Naive thymus-derived CD8-positive, alpha-beta T cell (primary cell): ENCODE data around the gene CCL17. TPM values are rescaled to one million over a fixed set of nuclear protein-coding genes. Genes with fewer than 3 reads are reported as not detected.
"Not testable (repeated sequence)": the region's sequence is repeated elsewhere in the genome, so short reads cannot be mapped to it uniquely, and the experiment has no call there.

ENCODE experiments used
- ATAC-seq, 2 donors: fragments of 150-1000 bp; cut with Tn5 transposase in 1 of 2; sonication (Bioruptor Pico), chemical (Tn5 transposase) in 1 of 2; 1 replicate in 1 of 2; 2 replicates in 1 of 2; pipeline ENCODE4 v1.10.0; 2021; ENCODE audit warnings: mild to moderate bottlenecking in 2 of 2, moderate library complexity in 2 of 2
- POLR2A ChIA-PET: fragments of 350-600 bp; sonication (Branson Sonifier 250); formaldehyde crosslinking; loops from one replicate; lab custom pipeline; 2021; ENCODE audit warnings: antibody characterized with exemption; lab: Charles Lee
- DNase-seq, 10 donors: peaks; one replicate each; pipeline versions ENCODE4 v3.0.0 to v3.0.0-alpha.2; 2020 to 2022
- H3K27ac Mint-ChIP-seq, 10 donors: one replicate each; pipeline ENCODE4 v1.8.0; 2020 to 2022; ENCODE audit warnings: mild to moderate bottlenecking in 10 of 10, mixed read lengths in 10 of 10, moderate library complexity in 4 of 10, inconsistent platforms in 1 of 10
- H3K27me3 Mint-ChIP-seq, 5 donors: one replicate each; pipeline ENCODE4 v1.8.0; 2021 to 2022; ENCODE audit warnings: mixed read lengths in 5 of 5
- H3K36me3 Mint-ChIP-seq, 3 donors: one replicate each; pipeline ENCODE4 v1.8.0; 2020 to 2022; ENCODE audit warnings: mixed read lengths in 3 of 3, mild to moderate bottlenecking in 2 of 3, inconsistent platforms in 1 of 3
- H3K4me1 Mint-ChIP-seq, 4 donors: one replicate each; pipeline ENCODE4 v1.8.0; 2021 to 2022; ENCODE audit warnings: mixed read lengths in 4 of 4
- H3K4me3 Mint-ChIP-seq, 10 donors: one replicate each; pipeline ENCODE4 v1.8.0; 2020 to 2022; ENCODE audit warnings: mild to moderate bottlenecking in 10 of 10, mixed read lengths in 10 of 10, moderate library complexity in 6 of 10, inconsistent platforms in 1 of 10
- H3K9me3 Mint-ChIP-seq, 9 donors: one replicate each; pipeline ENCODE4 v1.8.0; 2020 to 2022; ENCODE audit warnings: mixed read lengths in 9 of 9, mild to moderate bottlenecking in 3 of 9, inconsistent platforms in 1 of 9, moderate library complexity in 1 of 9
- polyA plus RNA-seq, 3 donors: library from polyadenylated mRNA; unstranded; fragments of 300-500 nt; fragmentation: Illumina TruSeq; gene quantifications; one replicate each; pipeline ENCODE4 v1.2.3, GENCODE V29; 2021
- total RNA-seq, 8 experiments: library from RNA in 2 of 8; stranded (reverse) in 2 of 8; gene quantifications; one replicate each; pipeline ENCODE4 v1.2.3 and lab custom pipeline; 2021 to 2026

The CCL17 gene
- total and polyA plus RNA-seq, 5 experiments from 2014 or later = not detected

GRCh38 chr16:57430955-57431354 lies 26.4 kb downstream of the CCL17 start:
- H3K27ac Mint-ChIP-seq = peak overlapping the region; percentile 56 to 92 (median 82)

GRCh38 chr16:57432505-57432904 lies 27.9 kb downstream of the CCL17 start:
- H3K27ac Mint-ChIP-seq = peak overlapping the region; percentile 73 to 94 (median 91)
- no peaks in the 10 kb centered on the region for H3K9me3 Mint-ChIP-seq
- POLR2A ChIA-PET = interaction anchor here (0.6 to 3.1 kb wide), 9 partner anchors 8 to 310 kb away, joined by 3 to 23 read pairs (median 5); partner anchors contain the start of genes CIAPIN1, COQ9 and POLR2C
- H3K36me3 Mint-ChIP-seq = peaks cover 7 to 79% (median 37%) of the 10 kb centered on the region in 3 donors
- H3K4me3 Mint-ChIP-seq = peak overlapping the region in 6 of 10 donors; percentile 36 to 78 (median 67)
- DNase-seq (no peak), ATAC-seq (no peak)
- peaks cover 21 to 50% (median 33%) of the 10 kb centered on the region in 4 donors for H3K4me1 Mint-ChIP-seq
- H3K27me3 Mint-ChIP-seq = no peaks in the 10 kb centered on the region

More at GRCh38 chr16:57430955-57431354, 26.4 kb downstream of the CCL17 start:
- Mint-ChIP-seq H3K36me3 (peaks cover 8 to 75% (median 35%) of the 10 kb centered on the region in 3 donors), H3K4me3 (no peak overlapping the region), H3K9me3 (no peaks in the 10 kb centered on the region), H3K27me3 (no peaks in the 10 kb centered on the region), H3K4me1 (peaks cover 21 to 44% (median 35%) of the 10 kb centered on the region in 4 donors)
- ATAC-seq = no peak
- POLR2A ChIA-PET = no interaction called here
- DNase-seq = no peak

GRCh38 chr16:57432989-57433388 lies 28.4 kb downstream of the CCL17 start:
- POLR2A ChIA-PET = interaction anchor here (0.7 to 3.1 kb wide), 9 partner anchors 9 to 134 kb away, joined by 3 to 23 read pairs (median 5); partner anchors contain the start of genes CIAPIN1, COQ9 and POLR2C
- peak overlapping the region; percentile 73 to 94 (median 90) for H3K27ac Mint-ChIP-seq
- H3K4me1 Mint-ChIP-seq = peaks cover 21 to 50% (median 31%) of the 10 kb centered on the region in 4 donors
- H3K4me3 Mint-ChIP-seq = peak overlapping the region; percentile 32 to 79 (median 67)
- peaks cover 3 to 79% (median 34%) of the 10 kb centered on the region in 3 donors for H3K36me3 Mint-ChIP-seq
- ATAC-seq (peak; percentile 43 to 60), DNase-seq (peak in 2 of 10 donors; percentile 17 to 22)
- no peaks in the 10 kb centered on the region for H3K27me3 Mint-ChIP-seq
- no peaks in the 10 kb centered on the region for H3K9me3 Mint-ChIP-seq

GRCh38 chr16:57434003-57434402 lies 29.4 kb downstream of the CCL17 start:
- Mint-ChIP-seq H3K4me1 (peaks cover 23 to 52% (median 35%) of the 10 kb centered on the region in 4 donors), H3K4me3 (peak overlapping the region in 9 of 10 donors; percentile 23 to 78 (median 68)), H3K36me3 (peaks cover 12 to 79% (median 41%) of the 10 kb centered on the region in 3 donors), H3K27ac (peak overlapping the region; percentile 84 to 94 (median 90)), H3K9me3 (no peaks in the 10 kb centered on the region), H3K27me3 (no peaks in the 10 kb centered on the region)
- DNase-seq (peak in 7 of 10 donors; percentile 10 to 82 (median 54)), ATAC-seq (peak; percentile 86 to 92)
- POLR2A ChIA-PET = interaction anchor here (1.5 to 3.1 kb wide), 6 partner anchors 8 to 28 kb away, joined by 4 to 23 read pairs (median 8); partner anchors contain the start of genes CIAPIN1, COQ9 and POLR2C

GRCh38 chr16:57435838-57436237 lies 31.3 kb downstream of the CCL17 start:
- H3K36me3 Mint-ChIP-seq = peaks cover 24 to 79% (median 49%) of the 10 kb centered on the region in 3 donors
- H3K9me3 Mint-ChIP-seq = peaks cover 0 to 10% (median 6%) of the 10 kb centered on the region in 9 donors
- no peaks in the 10 kb centered on the region for H3K27me3 Mint-ChIP-seq
- peak overlapping the region in 3 of 10 donors; percentile 26 to 47 (median 30) for H3K4me3 Mint-ChIP-seq
- POLR2A ChIA-PET = interaction anchor here (1.6 kb wide), 1 partner anchor 11 kb away, joined by 6 read pairs; the partner anchor contains the start of genes CIAPIN1 and COQ9
- no peak for ATAC-seq
- DNase-seq = no peak
- peak overlapping the region in 7 of 10 donors; percentile 49 to 84 (median 70) for H3K27ac Mint-ChIP-seq
- H3K4me1 Mint-ChIP-seq = peaks cover 23 to 59% (median 37%) of the 10 kb centered on the region in 4 donors

- DNase-seq, ATAC-seq, H3K4me3 Mint-ChIP-seq, POLR2A ChIA-PET, H3K27me3 Mint-ChIP-seq: not testable (repeated sequence)
- H3K36me3 Mint-ChIP-seq = peaks cover 24 to 62% (median 47%) of the 10 kb centered on the region in 3 donors
- peak overlapping the region in 3 of 10 donors; percentile 3 to 69 (median 20) for H3K27ac Mint-ChIP-seq
- peaks cover 9 to 48% (median 23%) of the 10 kb centered on the region in 4 donors for H3K4me1 Mint-ChIP-seq
- H3K9me3 Mint-ChIP-seq = peaks cover 0 to 10% (median 6%) of the 10 kb centered on the region in 9 donors
Measured at GRCh38 chr16:57439947-57440346, 35.4 kb downstream of the CCL17 start.

GRCh38 chr16:57440551-57440950 lies 36.0 kb downstream of the CCL17 start:
- Mint-ChIP-seq H3K9me3 (peaks cover 0 to 10% (median 6%) of the 10 kb centered on the region in 9 donors), H3K4me3 (peak overlapping the region in 1 of 10 donors; percentile 11), H3K36me3 (peaks cover 24 to 56% (median 46%) of the 10 kb centered on the region in 3 donors), H3K4me1 (peaks cover 8 to 50% (median 22%) of the 10 kb centered on the region in 4 donors), H3K27ac (peak overlapping the region in 1 of 10 donors; percentile 27)
- POLR2A ChIA-PET = interaction anchor here (2.6 kb wide), 1 partner anchor 8 kb away, joined by 7 read pairs; no protein-coding TSS in a partner anchor
- H3K27me3 Mint-ChIP-seq, DNase-seq, ATAC-seq: not testable (repeated sequence)

- H3K9me3 Mint-ChIP-seq = peaks cover 0 to 9% (median 4%) of the 10 kb centered on the region in 9 donors
- H3K27ac Mint-ChIP-seq = peak overlapping the region in 6 of 10 donors; percentile 14 to 86 (median 22)
- peaks cover 11 to 58% (median 42%) of the 10 kb centered on the region in 4 donors for H3K4me1 Mint-ChIP-seq
- ATAC-seq (no peak), DNase-seq (no peak)
- no peaks in the 10 kb centered on the region for H3K27me3 Mint-ChIP-seq
- peak overlapping the region in 4 of 10 donors; percentile 14 to 84 (median 32) for H3K4me3 Mint-ChIP-seq
- POLR2A ChIA-PET = interaction anchor here (1.0 to 1.1 kb wide), 2 partner anchors 18 to 23 kb away, joined by 3 read pairs; partner anchors contain the start of gene POLR2C
- H3K36me3 Mint-ChIP-seq = peaks cover 9 to 21% (median 20%) of the 10 kb centered on the region in 3 donors
Measured at GRCh38 chr16:57444711-57445110, 40.1 kb downstream of the CCL17 start.

GRCh38 chr16:57445510-57445909 lies 40.9 kb downstream of the CCL17 start:
- Mint-ChIP-seq H3K9me3 (peaks cover 0 to 3% (median under 1%) of the 10 kb centered on the region in 9 donors), H3K36me3 (peaks cover 1 to 13% (median 12%) of the 10 kb centered on the region in 3 donors), H3K4me1 (peaks cover 13 to 58% (median 43%) of the 10 kb centered on the region in 4 donors), H3K27ac (peak overlapping the region in 4 of 10 donors; percentile 52 to 71 (median 66)), H3K27me3 (no peaks in the 10 kb centered on the region), H3K4me3 (peak overlapping the region in 7 of 10 donors; percentile 39 to 90 (median 70))
- POLR2A ChIA-PET = interaction anchor here (0.7 to 2.7 kb wide), 4 partner anchors 13 to 657 kb away, joined by 3 to 23 read pairs (median 5); partner anchors contain the start of gene ARL2BP
- ATAC-seq (no peak), DNase-seq (no peak)

GRCh38 chr16:57446531-57447185 lies 42.1 kb downstream of the CCL17 start:
- peaks cover 14 to 58% (median 41%) of the 10 kb centered on the region in 4 donors for H3K4me1 Mint-ChIP-seq
- peak overlapping the region; percentile 89 to 96 (median 92) for H3K4me3 Mint-ChIP-seq
- DNase-seq (peak in 3 of 10 donors; percentile 10 to 64 (median 31)), ATAC-seq (peak; percentile 4 to 24)
- H3K36me3 Mint-ChIP-seq = peaks cover 0 to 12% (median 1%) of the 10 kb centered on the region in 3 donors
- no peaks in the 10 kb centered on the region for H3K27me3 Mint-ChIP-seq
- H3K27ac Mint-ChIP-seq = peak overlapping the region; percentile 84 to 97 (median 92)
- POLR2A ChIA-PET = interaction anchor here (0.7 to 4.5 kb wide), 19 partner anchors 11 to 515 kb away, joined by 3 to 58 read pairs (median 5); partner anchors contain the start of genes ARL2BP, CCDC102A, DOK4 and HERPUD1
- H3K9me3 Mint-ChIP-seq = no peaks in the 10 kb centered on the region

- peaks cover 0 to 15% (median 0%) of the 10 kb centered on the region in 3 donors for H3K36me3 Mint-ChIP-seq
- peak within 1 kb of the TSS; percentile 84 to 97 (median 92) for H3K27ac Mint-ChIP-seq
- peaks cover 15 to 55% (median 41%) of the 10 kb centered on the region in 4 donors for H3K4me1 Mint-ChIP-seq
- peak; percentile 81 to 96 (median 92) for DNase-seq
- POLR2A ChIA-PET = interaction anchor here (0.6 to 4.5 kb wide), 21 partner anchors 10 to 515 kb away, joined by 3 to 58 read pairs (median 5); partner anchors contain the start of genes ARL2BP, CCDC102A, DOK4 and HERPUD1
- H3K4me3 Mint-ChIP-seq = peak within 1 kb of the TSS; percentile 89 to 96 (median 92)
- no peaks in the 10 kb centered on the region for H3K27me3 Mint-ChIP-seq
- H3K9me3 Mint-ChIP-seq = no peaks in the 10 kb centered on the region
- peak; percentile 98 to 99 for ATAC-seq
Measured at GRCh38 chr16:57447186-57447962, 42.8 kb downstream of the CCL17 start, which contains the start of the genes CIAPIN1 and COQ9. Gene CIAPIN1, minus strand, starts transcription at chr16:57447385. Its CDS starts 6,457 bp downstream, at chr16:57440928. Gene COQ9, plus strand, starts transcription at chr16:57447479. Its CDS starts 27 bp downstream, at chr16:57447506.
